ENCODE data around the gene TNFRSF21.
"Not testable (repeated sequence)": the region's sequence is repeated elsewhere in the genome, so short reads cannot be mapped to it uniquely, and the experiment has no call there.

TNFRSF21 gene

GRCh38 chr6:47288267-47289090 is 21.2 kb downstream of the TNFRSF21 start:
- DNase-seq (ENCODE audit: low read depth, low spot score): no peak

GRCh38 chr6:47286301-47286700 is 23.4 kb downstream of the TNFRSF21 start:
- no peak for DNase-seq (ENCODE audit: low read depth, low spot score)

- no peak for DNase-seq (ENCODE audit: low read depth, low spot score)
Measured at GRCh38 chr6:47283993-47284392, 25.7 kb downstream of the TNFRSF21 start.

- no peak for DNase-seq (ENCODE audit: low read depth, low spot score)
Measured at GRCh38 chr6:47278545-47278944, 31.2 kb downstream of the TNFRSF21 start.

GRCh38 chr6:47277702-47278101 is 32.0 kb downstream of the TNFRSF21 start:
- no peak for DNase-seq (ENCODE audit: low read depth, low spot score)

- no peak for DNase-seq (ENCODE audit: low read depth, low spot score)
Measured at GRCh38 chr6:47276377-47276776, 33.3 kb downstream of the TNFRSF21 start.

- no peak for DNase-seq (ENCODE audit: low read depth, low spot score)
Measured at GRCh38 chr6:47275640-47276039, 34.1 kb downstream of the TNFRSF21 start.

- DNase-seq (ENCODE audit: low read depth, low spot score): not testable (repeated sequence)
Measured at GRCh38 chr6:47275132-47275531, 34.6 kb downstream of the TNFRSF21 start.

- no peak for DNase-seq (ENCODE audit: low read depth, low spot score)
Measured at GRCh38 chr6:47268572-47269187, 41.0 kb downstream of the TNFRSF21 start.

GRCh38 chr6:47267301-47267700 is 42.4 kb downstream of the TNFRSF21 start:
- no peak for DNase-seq (ENCODE audit: low read depth, low spot score)

GRCh38 chr6:47265971-47266370 is 43.7 kb downstream of the TNFRSF21 start:
- no peak for DNase-seq (ENCODE audit: low read depth, low spot score)

- no peak for DNase-seq (ENCODE audit: low read depth, low spot score)
Measured at GRCh38 chr6:47264775-47265184, 44.9 kb downstream of the TNFRSF21 start.

GRCh38 chr6:47263268-47263667 is 46.4 kb downstream of the TNFRSF21 start:
- no peak for DNase-seq (ENCODE audit: low read depth, low spot score)

- DNase-seq (ENCODE audit: low read depth, low spot score): no peak
Measured at GRCh38 chr6:47262231-47262630, 47.5 kb downstream of the TNFRSF21 start.

- DNase-seq (ENCODE audit: low read depth, low spot score): no peak
Measured at GRCh38 chr6:47261191-47261590, 48.5 kb downstream of the TNFRSF21 start.

- DNase-seq (ENCODE audit: low read depth, low spot score): no peak
Measured at GRCh38 chr6:47260021-47260420, 49.7 kb downstream of the TNFRSF21 start.

GRCh38 chr6:47258724-47259347 is 50.9 kb downstream of the TNFRSF21 start:
- no peak for DNase-seq (ENCODE audit: low read depth, low spot score)

GRCh38 chr6:47256981-47257730 is 52.5 kb downstream of the TNFRSF21 start:
- DNase-seq (ENCODE audit: low read depth, low spot score): no peak

GRCh38 chr6:47256361-47256760 is 53.3 kb downstream of the TNFRSF21 start:
- no peak for DNase-seq (ENCODE audit: low read depth, low spot score)

- no peak for DNase-seq (ENCODE audit: low read depth, low spot score)
Measured at GRCh38 chr6:47254906-47255305, 54.8 kb downstream of the TNFRSF21 start.

- DNase-seq (ENCODE audit: low read depth, low spot score): no peak
Measured at GRCh38 chr6:47254051-47254450, 55.7 kb downstream of the TNFRSF21 start.

- no peak for DNase-seq (ENCODE audit: low read depth, low spot score)
Measured at GRCh38 chr6:47253136-47253535, 56.6 kb downstream of the TNFRSF21 start.

Measured in smooth muscle cell of the brain vasculature (primary cell).